Neural progenitor cell (in vitro differentiated cells): Measurements from ENCODE around the gene LENG9. TPM values are rescaled to one million over a fixed set of nuclear protein-coding genes. Genes with fewer than 3 reads are reported as not detected.
A peak's percentile ranks its signal among the peaks of the same experiment; 100 is the strongest.

Experiments
- DNase-seq: peaks from one replicate; pipeline ENCODE4 v3.0.0-alpha.2; 2016; ENCODE audit warnings: low spot score
- H2AFZ ChIP-seq: fragments of 200-600 bp; sonication (generic); replicated peaks from 2 replicates; pipeline ENCODE4 v1.6.1; 2016; ENCODE audit warnings: antibody characterized with exemption
- H3F3A ChIP-seq: fragments of 200-600 bp; sonication (generic); 2 replicates; pipeline ENCODE4 v1.6.1; 2016; ENCODE audit warnings: antibody characterized with exemption, low read depth
- H3K27ac ChIP-seq: fragments of 200-600 bp; sonication (generic); 2 replicates; pipeline ENCODE4 v1.5.1; 2016; ENCODE audit warnings: mild to moderate bottlenecking
- H3K27me3 ChIP-seq: fragments of 200-600 bp; sonication (generic); 2 replicates; pipeline ENCODE4 v1.6.1; 2016; ENCODE audit warnings: mild to moderate bottlenecking, moderate library complexity
- H3K36me3 ChIP-seq: fragments of 200-600 bp; sonication (generic); 2 replicates; pipeline ENCODE4 v1.5.1; 2016
- H3K4me1 ChIP-seq: fragments of 200-600 bp; sonication (generic); 2 replicates; pipeline ENCODE4 v1.6.1; 2016; ENCODE audit warnings: mixed run types
- H3K4me2 ChIP-seq: fragments of 200-600 bp; sonication (generic); 2 replicates; pipeline ENCODE4 v1.6.1; 2016
- H3K4me3 ChIP-seq: fragments of 200-600 bp; sonication (generic); 2 replicates; pipeline ENCODE4 v1.5.1; 2016
- H3K79me2 ChIP-seq: fragments of 200-600 bp; sonication (generic); 2 replicates; pipeline ENCODE4 v1.6.1; 2016; ENCODE audit warnings: low read depth
- H3K9ac ChIP-seq: fragments of 200-600 bp; sonication (generic); 2 replicates; pipeline ENCODE4 v1.6.1; 2016
- H3K9me3 ChIP-seq: fragments of 200-600 bp; sonication (generic); 2 replicates; pipeline ENCODE4 v1.5.1; 2016; ENCODE audit warnings: low read depth
- H4K20me1 ChIP-seq: fragments of 200-600 bp; sonication (generic); 2 replicates; pipeline ENCODE4 v1.6.1; 2016; ENCODE audit warnings: low read depth
- H3K27ac Mint-ChIP-seq: 3 replicates; pipeline ENCODE4 v1.8.0; 2021; ENCODE audit warnings: mixed read lengths
- H3K27me3 Mint-ChIP-seq: 2 replicates; pipeline ENCODE4 v1.8.0; 2022; ENCODE audit warnings: low read depth, mild to moderate bottlenecking, inconsistent platforms, moderate library complexity, mixed read lengths; ENCODE audit not compliant: insufficient read depth
- H3K36me3 Mint-ChIP-seq: 3 replicates; pipeline ENCODE4 v1.8.0; 2021; ENCODE audit warnings: mixed read lengths
- H3K4me1 Mint-ChIP-seq: 3 replicates; pipeline ENCODE4 v1.8.0; 2021; ENCODE audit warnings: mixed read lengths
- H3K4me3 Mint-ChIP-seq: 3 replicates; pipeline ENCODE4 v1.8.0; 2021; ENCODE audit warnings: mild to moderate bottlenecking, moderate library complexity, mixed read lengths
- H3K9me3 Mint-ChIP-seq: 3 replicates; pipeline ENCODE4 v1.8.0; 2020; ENCODE audit warnings: mixed read lengths
- CTCF ChIP-seq: fragments of 200-600 bp; sonication (generic); IDR thresholded peaks from 2 replicates; pipeline ENCODE4 v1.5.1; 2017; ENCODE audit warnings: antibody characterized with exemption, mild to moderate bottlenecking
- EZH2 ChIP-seq: fragments of 200-600 bp; sonication (generic); IDR thresholded peaks from 2 replicates; pipeline ENCODE4 v1.6.1; 2017; ENCODE audit warnings: antibody characterized with exemption, mild to moderate bottlenecking, moderate library complexity
- EZH2phosphoT487 ChIP-seq: fragments of 200-600 bp; sonication (generic); IDR thresholded peaks from 2 replicates; pipeline ENCODE4 v1.6.1; 2017; ENCODE audit warnings: antibody characterized with exemption
- total RNA-seq: library from RNA; depleted of rRNA; stranded (reverse); fragments of >200 nt; gene quantifications from 2 replicates; pipeline ENCODE4 v1.2.3, GENCODE V29; 2015; ENCODE audit warnings: low replicate concordance

The LENG9 gene
- total RNA-seq, 1 donor from 2014 or later, result 0.79 TPM

DNA sequence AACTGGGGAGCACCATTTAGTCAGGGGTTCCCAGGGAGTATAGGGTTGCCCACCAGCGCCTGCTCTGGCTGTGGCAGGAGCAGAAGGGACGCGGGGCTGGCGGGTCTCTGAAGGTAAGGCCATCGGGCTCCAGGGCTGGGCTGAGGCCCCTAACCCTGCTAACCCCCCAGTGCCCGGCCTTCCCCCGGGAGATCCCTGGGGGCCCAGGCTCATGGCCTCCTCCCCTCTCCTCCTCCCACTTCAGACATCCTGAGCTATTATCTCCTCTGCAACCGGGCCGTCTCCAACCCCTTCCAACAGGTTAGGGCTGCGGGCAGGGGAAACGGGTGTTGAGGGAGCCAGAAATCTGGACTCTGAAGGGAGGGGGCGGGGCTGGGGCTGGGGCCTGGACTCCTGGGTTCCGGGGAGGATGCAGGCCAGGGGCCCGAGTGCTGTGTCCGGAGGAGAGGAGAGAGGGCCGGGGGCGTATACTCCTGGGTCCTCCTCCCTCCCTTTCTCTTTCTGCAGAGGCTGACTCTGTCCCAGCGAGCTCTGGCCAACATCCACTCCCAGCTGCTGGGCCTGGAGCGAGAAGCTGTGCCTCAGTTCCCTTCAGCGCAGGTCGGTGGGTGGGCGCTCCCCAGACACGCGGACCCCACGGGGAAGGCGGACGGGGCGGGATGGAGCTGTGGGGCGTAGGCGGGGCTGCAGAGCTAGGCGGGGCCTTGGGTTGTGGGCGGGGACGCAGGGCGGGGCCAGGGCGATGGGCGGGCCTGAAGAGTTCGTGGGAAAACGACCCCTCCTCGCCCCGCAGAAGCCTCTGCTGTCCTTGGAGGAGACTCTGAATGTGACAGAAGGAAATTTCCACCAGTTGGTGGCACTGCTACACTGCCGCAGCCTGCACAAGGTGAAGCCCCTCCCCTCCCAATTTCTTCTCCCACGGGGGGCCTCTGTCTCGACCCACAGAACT lies 33.0 kb downstream of the LENG9 start:
- Histone ChIP-seq H3K9me3 (no peaks in the 10 kb centered on the region), H3K79me2 (no peaks in the 10 kb centered on the region), H3K4me3 (peak overlapping the region; percentile 40), H2AFZ (no peak overlapping the region), H3K4me1 (peaks cover 21% of the 10 kb centered on the region), H3K9ac (no peak overlapping the region), H3K4me2 (peak overlapping the region; percentile 64), H4K20me1 (peaks cover 73% of the 10 kb centered on the region), H3K27ac (no peak overlapping the region), H3K36me3 (no peaks in the 10 kb centered on the region), H3K27me3 (no peaks in the 10 kb centered on the region), H3F3A (peaks cover 16% of the 10 kb centered on the region)
- TF ChIP-seq EZH2phosphoT487 (no peak), CTCF (peak; percentile 44), EZH2 (no peak)
- Mint-ChIP-seq H3K27ac (peak overlapping the region; percentile 72), H3K27me3 (peaks cover 16% of the 10 kb centered on the region), H3K9me3 (no peaks in the 10 kb centered on the region), H3K4me1 (peaks cover 51% of the 10 kb centered on the region), H3K36me3 (peaks cover 30% of the 10 kb centered on the region), H3K4me3 (peak overlapping the region; percentile 68)
- DNase-seq, result peak; percentile 74

GRCh38 chr19:54429545-54430227 lies 33.9 kb downstream of the LENG9 start:
- Mint-ChIP-seq H3K27me3 (peaks cover 13% of the 10 kb centered on the region), H3K4me3 (peak overlapping the region; percentile 68), H3K27ac (peak overlapping the region; percentile 44), H3K36me3 (peaks cover 36% of the 10 kb centered on the region), H3K4me1 (peaks cover 51% of the 10 kb centered on the region), H3K9me3 (no peaks in the 10 kb centered on the region)
- Histone ChIP-seq H3K79me2 (no peaks in the 10 kb centered on the region), H3F3A (peaks cover 13% of the 10 kb centered on the region), H3K27me3 (no peaks in the 10 kb centered on the region), H3K36me3 (no peaks in the 10 kb centered on the region), H3K4me1 (peaks cover 16% of the 10 kb centered on the region), H4K20me1 (peaks cover 64% of the 10 kb centered on the region), H3K27ac (no peak overlapping the region), H3K4me2 (peak overlapping the region; percentile 64), H3K4me3 (no peak overlapping the region), H3K9me3 (no peaks in the 10 kb centered on the region), H2AFZ (no peak overlapping the region), H3K9ac (no peak overlapping the region)
- TF ChIP-seq EZH2phosphoT487 (no peak), CTCF (no peak), EZH2 (no peak)
- DNase-seq, result peak; percentile 29

DNA sequence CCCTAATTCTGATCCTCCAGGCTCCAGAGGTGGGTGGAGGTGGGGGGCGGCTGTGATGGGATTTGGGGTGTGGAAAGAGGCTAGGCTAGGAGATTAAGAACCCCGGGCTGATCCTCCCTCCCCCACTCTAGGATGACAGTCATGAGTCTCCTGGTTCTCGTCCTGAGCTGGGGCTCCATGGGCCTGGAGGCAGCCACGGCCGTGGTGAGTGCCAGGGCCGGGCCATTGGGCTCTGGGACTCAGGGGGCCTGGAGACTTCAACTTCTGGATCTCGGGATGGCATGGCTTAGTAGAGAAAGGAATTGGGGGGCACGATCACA lies 34.4 kb downstream of the LENG9 start:
- Histone ChIP-seq H3K9me3 (no peaks in the 10 kb centered on the region), H4K20me1 (peaks cover 58% of the 10 kb centered on the region), H2AFZ (no peak overlapping the region), H3K9ac (peak overlapping the region; percentile 5), H3K27me3 (no peaks in the 10 kb centered on the region), H3K36me3 (no peaks in the 10 kb centered on the region), H3K27ac (no peak overlapping the region), H3F3A (peaks cover 8% of the 10 kb centered on the region), H3K4me2 (no peak overlapping the region), H3K4me3 (no peak overlapping the region), H3K79me2 (no peaks in the 10 kb centered on the region), H3K4me1 (peaks cover 16% of the 10 kb centered on the region)
- H3K27me3 Mint-ChIP-seq, result peaks cover 10% of the 10 kb centered on the region
- peaks cover 36% of the 10 kb centered on the region for H3K36me3 Mint-ChIP-seq
- H3K27ac Mint-ChIP-seq, result peak overlapping the region; percentile 44
- peaks cover 46% of the 10 kb centered on the region for H3K4me1 Mint-ChIP-seq
- TF ChIP-seq CTCF, result no peak
- TF ChIP-seq EZH2, result no peak
- no peak for TF ChIP-seq EZH2phosphoT487
- no peaks in the 10 kb centered on the region for H3K9me3 Mint-ChIP-seq
- H3K4me3 Mint-ChIP-seq, result peak overlapping the region; percentile 68
- no peak for DNase-seq
